ENCODE results near the gene ZNF200.

ZNF200 gene

GRCh38 chr16:3259836-3260235 lies 24.9 kb upstream of the ZNF200 start:
- TF ChIP-seq SIN3A (IDR thresholded peaks at IDR 0.05; ENCODE audit: borderline replicate concordance, insufficient read depth, low read length): no peak
- TF ChIP-seq REST (IDR thresholded peaks at IDR 0.05; ENCODE audit: insufficient read depth in 1 of 2, low read depth in 2 of 2, low read length in 2 of 2): no peak
- no peak for TF ChIP-seq POLR2AphosphoS5 (IDR thresholded peaks at IDR 0.05; ENCODE audit: low read depth, low read length)
- TF ChIP-seq TAF1 (IDR thresholded peaks at IDR 0.05; ENCODE audit: borderline replicate concordance, insufficient read depth, low read length): no peak
- TF ChIP-seq FOXP2 (optimal IDR thresholded peaks at IDR 0.05; ENCODE audit: borderline replicate concordance, extremely low read depth, extremely low read length, insufficient read depth): no peak

- TF ChIP-seq FOXP2 (optimal IDR thresholded peaks at IDR 0.05; ENCODE audit: borderline replicate concordance, extremely low read depth, extremely low read length, insufficient read depth): no peak
- no peak for TF ChIP-seq SIN3A (IDR thresholded peaks at IDR 0.05; ENCODE audit: borderline replicate concordance, insufficient read depth, low read length)
- TF ChIP-seq POLR2AphosphoS5 (IDR thresholded peaks at IDR 0.05; ENCODE audit: low read depth, low read length): no peak
- TF ChIP-seq REST (IDR thresholded peaks at IDR 0.05; ENCODE audit: insufficient read depth in 1 of 2, low read depth in 2 of 2, low read length in 2 of 2): no peak
- no peak for TF ChIP-seq TAF1 (IDR thresholded peaks at IDR 0.05; ENCODE audit: borderline replicate concordance, insufficient read depth, low read length)
Measured at GRCh38 chr16:3256866-3257465, 22.0 kb upstream of the ZNF200 start.

GRCh38 chr16:3256146-3256865 lies 21.3 kb upstream of the ZNF200 start, which contains the start of gene MEFV:
Gene MEFV (minus strand): TSS chr16:3256633. CDS start chr16:3256587, 46 bp downstream.
- TF ChIP-seq FOXP2 (optimal IDR thresholded peaks at IDR 0.05; ENCODE audit: borderline replicate concordance, extremely low read depth, extremely low read length, insufficient read depth): no peak
- TF ChIP-seq TAF1 (IDR thresholded peaks at IDR 0.05; ENCODE audit: borderline replicate concordance, insufficient read depth, low read length): no peak
- TF ChIP-seq REST (IDR thresholded peaks at IDR 0.05; ENCODE audit: insufficient read depth in 1 of 2, low read depth in 2 of 2, low read length in 2 of 2): peak; percentile 73 to 91
- peak; percentile 37; the same call in 1 of the 2 replicates for TF ChIP-seq SIN3A (IDR thresholded peaks at IDR 0.05; ENCODE audit: borderline replicate concordance, insufficient read depth, low read length)
- no peak for TF ChIP-seq POLR2AphosphoS5 (IDR thresholded peaks at IDR 0.05; ENCODE audit: low read depth, low read length)

- TF ChIP-seq SIN3A (IDR thresholded peaks at IDR 0.05; ENCODE audit: borderline replicate concordance, insufficient read depth, low read length) (no peak), FOXP2 (optimal IDR thresholded peaks at IDR 0.05; ENCODE audit: borderline replicate concordance, extremely low read depth, extremely low read length, insufficient read depth) (no peak), REST (IDR thresholded peaks at IDR 0.05; ENCODE audit: insufficient read depth in 1 of 2, low read depth in 2 of 2, low read length in 2 of 2) (no peak), TAF1 (IDR thresholded peaks at IDR 0.05; ENCODE audit: borderline replicate concordance, insufficient read depth, low read length) (no peak), POLR2AphosphoS5 (IDR thresholded peaks at IDR 0.05; ENCODE audit: low read depth, low read length) (no peak)
Measured at GRCh38 chr16:3254309-3254708, 19.4 kb upstream of the ZNF200 start.

Data from PFSK-1 (cell line).